ENCODE data around the gene RAB3A. TPM values are rescaled to one million over a fixed set of nuclear protein-coding genes. Genes with fewer than 3 reads are reported as not detected.

The RAB3A gene
- total RNA-seq, 1 experiment from 2014 or later = 1.0 TPM

- no TSS peak for BruUV-seq (replicated peaks)
- H3K4me1 ChIP-seq (ENCODE audit: control insufficient read depth, insufficient read depth, low read length) = peaks cover 27% of the 10 kb centered on the region
- POLR2A ChIA-PET = no interaction called here
- peak within 1 kb of the TSS; percentile 70 to 72 for H3K4me3 ChIP-seq (ENCODE audit: low read depth in 2 of 2, low read length in 2 of 2)
- no peak for TF ChIP-seq SIN3A (IDR thresholded peaks at IDR 0.05; ENCODE audit: borderline replicate concordance, insufficient read depth, low read depth, low read length)
- TF ChIP-seq POLR2AphosphoS5 (IDR thresholded peaks at IDR 0.05; ENCODE audit: low read depth, low read length) = peak; percentile 54; the same call in 1 of the 2 replicates
- CTCF ChIA-PET = no interaction called here
- intact Hi-C loops (cut with micrococcal nuclease; ENCODE audit: unreplicated experiment) = no loop called here
- peak; percentile 93 for ATAC-seq
- in situ Hi-C loops (cut with HindIII; ENCODE audit: low pct_unique_long_range_greater_than_20kb, low sequenced_read_pairs) = no loop called here
- DNase-seq (ENCODE audit: low read depth, low spot score) = peak; percentile 90
- H3K27me3 ChIP-seq (ENCODE audit: control insufficient read depth, insufficient read depth, low read length) = no peaks in the 10 kb centered on the region
- H3K36me3 ChIP-seq (ENCODE audit: control insufficient read depth, insufficient read depth, low read length) = peaks cover 2% of the 10 kb centered on the region; the same call in 1 of the 2 replicates
- H3K27ac ChIP-seq (ENCODE audit: low read length) = peak within 1 kb of the TSS; percentile 94
- H3K9me3 ChIP-seq (ENCODE audit: control insufficient read depth, insufficient read depth, low read depth, low read length) = no peaks in the 10 kb centered on the region
Observed at GRCh38 chr19:18152817-18153555, 50.9 kb downstream of the RAB3A start, which contains the start of gene PIK3R2. TSS of gene PIK3R2 (plus strand) at chr19:18153163. CDS start at chr19:18155880, 2,717 bp downstream.

- H3K9me3 ChIP-seq (ENCODE audit: control insufficient read depth, insufficient read depth, low read depth, low read length) = no peaks in the 10 kb centered on the region
- DNase-seq (ENCODE audit: low read depth, low spot score) (peak; percentile 87), ATAC-seq (peak; percentile 71)
- ChIA-PET POLR2A (no interaction called here), CTCF (no interaction called here)
- in situ Hi-C loops (cut with HindIII; ENCODE audit: low pct_unique_long_range_greater_than_20kb, low sequenced_read_pairs) (no loop called here), intact Hi-C loops (cut with micrococcal nuclease; ENCODE audit: unreplicated experiment) (no loop called here)
- no peaks in the 10 kb centered on the region for H3K27me3 ChIP-seq (ENCODE audit: control insufficient read depth, insufficient read depth, low read length)
- H3K27ac ChIP-seq (ENCODE audit: low read length) = peak overlapping the region; percentile 94
- H3K4me3 ChIP-seq (ENCODE audit: low read depth in 2 of 2, low read length in 2 of 2) = peak overlapping the region; percentile 70 to 72
- TF ChIP-seq CTCF (IDR thresholded peaks at IDR 0.05) (peak; percentile 63; the same call in 1 of the 2 replicates), POLR2AphosphoS5 (IDR thresholded peaks at IDR 0.05; ENCODE audit: low read depth, low read length) (peak; percentile 64; the same call in 1 of the 2 replicates), TCF7L2 (IDR thresholded peaks at IDR 0.05; ENCODE audit: low read depth, low read length) (no peak)
- H3K4me1 ChIP-seq (ENCODE audit: control insufficient read depth, insufficient read depth, low read length) = peaks cover 23% of the 10 kb centered on the region
- TSS peak; percentile 98 for BruUV-seq (replicated peaks)
- peaks cover 2% of the 10 kb centered on the region; the same call in 1 of the 2 replicates for H3K36me3 ChIP-seq (ENCODE audit: control insufficient read depth, insufficient read depth, low read length)
Observed at GRCh38 chr19:18152442-18152816, 51.4 kb downstream of the RAB3A start.

GRCh38 chr19:18150776-18151624, 52.8 kb downstream of the RAB3A start:
- no peak for TF ChIP-seq POLR2AphosphoS5 (IDR thresholded peaks at IDR 0.05; ENCODE audit: low read depth, low read length)
- no peak for TF ChIP-seq CTCF (IDR thresholded peaks at IDR 0.05)
- no peak for TF ChIP-seq TCF7L2 (IDR thresholded peaks at IDR 0.05; ENCODE audit: low read depth, low read length)
- TF ChIP-seq SIN3A (IDR thresholded peaks at IDR 0.05; ENCODE audit: borderline replicate concordance, insufficient read depth, low read depth, low read length) = no peak
- no peak for TF ChIP-seq REST (IDR thresholded peaks at IDR 0.05; ENCODE audit: insufficient read depth in 1 of 2, low read depth in 2 of 2, low read length in 1 of 2)
- Histone ChIP-seq H3K27ac (ENCODE audit: low read length) (peak overlapping the region; percentile 94), H3K36me3 (ENCODE audit: control insufficient read depth, insufficient read depth, low read length) (peaks cover 2% of the 10 kb centered on the region; the same call in 1 of the 2 replicates), H3K4me1 (ENCODE audit: control insufficient read depth, insufficient read depth, low read length) (peaks cover 9% of the 10 kb centered on the region), H3K27me3 (ENCODE audit: control insufficient read depth, insufficient read depth, low read length) (no peaks in the 10 kb centered on the region), H3K9me3 (ENCODE audit: control insufficient read depth, insufficient read depth, low read depth, low read length) (no peaks in the 10 kb centered on the region), H3K4me3 (ENCODE audit: low read depth in 2 of 2, low read length in 2 of 2) (no peak overlapping the region; a peak in 1 of 4 replicates)
- no TSS peak for BruUV-seq (replicated peaks)
- CTCF ChIA-PET = interaction anchor here (0.6 kb wide), 1 partner anchor 122 kb away, joined by 4 read pairs; no protein-coding TSS in a partner anchor
- in situ Hi-C loops (cut with HindIII; ENCODE audit: low pct_unique_long_range_greater_than_20kb, low sequenced_read_pairs) = no loop called here
- intact Hi-C loops (cut with micrococcal nuclease; ENCODE audit: unreplicated experiment) = no loop called here
- no peak for DNase-seq (ENCODE audit: low read depth, low spot score)
- ATAC-seq = no peak
- POLR2A ChIA-PET = no interaction called here

Measured in Panc1 (cell line).